CD4-positive, alpha-beta T cell treated with Interleukin-4 for 1 hour (primary cell): Measurements from ENCODE around the gene P2RY14.

ENCODE experiments used
- DNase-seq, 2 donors: peaks; one replicate each; pipeline ENCODE4 v3.0.0-alpha.2; 2020 to 2022

The P2RY14 gene

DNA sequence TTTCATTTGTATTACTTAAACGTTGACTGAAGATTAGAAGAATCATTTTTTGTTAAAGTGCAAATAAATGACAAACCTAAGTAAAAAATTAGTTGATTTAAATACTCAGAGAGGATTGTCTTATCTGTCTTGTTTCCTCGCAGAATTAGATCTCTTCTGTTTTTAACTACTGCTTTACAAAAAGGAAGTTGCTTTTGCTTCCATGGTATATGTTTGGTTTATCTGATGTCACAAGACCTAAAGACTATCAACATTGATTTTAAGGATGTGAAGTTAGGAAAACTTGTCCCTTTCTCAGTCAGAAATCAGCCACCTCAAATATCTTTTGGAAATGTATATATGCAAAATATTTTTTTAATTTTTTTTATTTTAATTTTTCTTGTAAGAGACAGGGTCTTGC, 104.0 kb downstream of the P2RY14 start:
- DNase-seq = no peak

DNA sequence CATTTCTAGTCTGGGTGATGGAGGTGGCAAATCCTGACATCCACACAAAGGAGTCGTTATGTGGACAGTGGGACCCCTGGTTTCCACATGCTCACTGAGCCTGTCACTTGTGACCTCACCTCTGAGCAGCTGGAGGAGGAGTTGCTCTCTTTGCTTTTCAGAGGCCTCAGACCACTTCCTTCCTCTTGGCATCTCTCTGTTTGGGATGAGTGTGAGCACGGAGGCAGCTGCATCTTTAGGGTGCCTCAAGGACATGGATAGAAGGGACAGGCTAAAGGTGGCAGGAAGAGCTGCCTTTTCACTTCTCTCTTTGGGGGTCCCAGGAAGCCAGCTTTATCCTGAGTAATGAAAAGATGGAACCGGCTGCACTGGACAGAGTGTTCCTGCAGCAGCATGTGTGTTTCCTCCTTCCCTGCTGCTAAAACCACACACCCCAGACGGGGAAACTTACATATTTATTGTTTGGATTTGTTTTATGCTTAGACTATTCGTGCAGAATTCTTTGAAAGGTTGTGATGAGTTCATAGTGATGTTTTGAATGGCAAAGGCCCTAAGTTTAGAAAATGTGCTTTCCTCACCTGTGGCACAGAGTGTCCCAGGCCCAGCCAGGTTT, 107.1 kb downstream of the P2RY14 start:
- DNase-seq = peak; percentile 40 to 50

DNA sequence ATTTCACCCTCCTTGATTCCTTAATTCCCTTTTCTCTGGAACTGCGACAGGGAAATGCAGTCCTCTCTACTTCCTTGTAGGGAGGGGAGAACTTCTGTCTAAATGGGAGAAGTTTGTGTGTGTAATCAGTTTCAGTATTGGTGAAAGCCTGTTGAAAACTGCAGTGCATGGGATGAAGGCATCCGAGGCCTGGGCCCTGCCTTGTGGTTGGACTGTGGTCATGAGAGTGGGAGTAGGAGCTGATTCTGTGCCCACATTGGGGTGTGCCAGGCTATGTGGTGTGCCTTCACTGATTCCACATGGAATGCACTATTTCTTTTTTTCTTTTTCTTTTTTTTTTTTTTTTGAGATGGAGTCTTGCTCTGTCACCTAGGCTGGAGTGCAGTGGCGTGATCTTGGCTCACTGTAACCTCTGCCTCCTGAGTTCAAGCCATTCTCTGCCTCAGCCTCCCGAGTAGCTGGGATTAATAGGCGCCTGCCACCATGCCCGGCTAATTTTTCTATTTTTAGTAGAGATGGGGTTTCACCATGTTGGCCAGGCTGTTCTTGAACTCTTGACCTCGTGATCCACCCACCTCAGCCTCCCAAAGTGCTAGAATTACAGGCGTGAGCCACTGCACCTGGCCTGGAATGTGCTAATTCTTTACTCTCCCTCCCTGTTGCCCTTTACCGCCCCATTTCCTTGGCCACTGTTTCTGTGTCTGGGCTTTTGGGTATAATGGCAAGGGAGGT, 108.2 kb downstream of the P2RY14 start:
- peak; percentile 39 to 49 for DNase-seq

DNA sequence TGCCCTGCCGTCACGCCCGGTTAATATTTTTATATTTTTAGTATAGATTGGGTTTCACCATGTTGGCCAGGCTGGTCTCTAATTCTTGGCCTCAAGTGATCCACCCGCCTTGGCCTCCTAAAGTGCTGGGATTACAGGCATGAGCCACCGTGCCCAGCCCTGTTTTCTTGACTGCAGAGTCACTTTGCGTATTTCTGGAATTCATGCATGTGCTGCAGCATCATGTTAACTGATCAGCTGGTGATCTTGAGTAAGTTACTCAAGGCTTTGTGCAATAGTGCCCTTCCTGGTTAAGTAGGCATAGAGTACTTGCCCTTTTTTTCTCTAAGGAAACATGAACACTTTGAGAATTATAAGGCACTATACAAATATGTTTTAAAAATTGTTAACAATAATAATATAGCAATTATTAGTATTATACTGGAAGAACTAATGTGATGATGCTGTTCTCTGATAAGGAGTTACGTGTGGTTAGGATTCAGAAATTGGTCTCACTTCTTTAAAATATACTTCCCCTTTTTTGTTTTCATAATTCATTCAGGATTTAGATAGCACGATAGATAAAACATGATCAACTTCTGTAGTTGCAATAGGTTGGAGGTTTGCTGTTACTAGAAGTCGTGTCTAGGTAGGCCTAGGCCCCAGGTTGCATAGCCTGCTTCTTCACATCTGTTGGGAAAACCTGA, 108.9 kb downstream of the P2RY14 start:
- peak in 1 of 2 donors; percentile 28 for DNase-seq

DNA sequence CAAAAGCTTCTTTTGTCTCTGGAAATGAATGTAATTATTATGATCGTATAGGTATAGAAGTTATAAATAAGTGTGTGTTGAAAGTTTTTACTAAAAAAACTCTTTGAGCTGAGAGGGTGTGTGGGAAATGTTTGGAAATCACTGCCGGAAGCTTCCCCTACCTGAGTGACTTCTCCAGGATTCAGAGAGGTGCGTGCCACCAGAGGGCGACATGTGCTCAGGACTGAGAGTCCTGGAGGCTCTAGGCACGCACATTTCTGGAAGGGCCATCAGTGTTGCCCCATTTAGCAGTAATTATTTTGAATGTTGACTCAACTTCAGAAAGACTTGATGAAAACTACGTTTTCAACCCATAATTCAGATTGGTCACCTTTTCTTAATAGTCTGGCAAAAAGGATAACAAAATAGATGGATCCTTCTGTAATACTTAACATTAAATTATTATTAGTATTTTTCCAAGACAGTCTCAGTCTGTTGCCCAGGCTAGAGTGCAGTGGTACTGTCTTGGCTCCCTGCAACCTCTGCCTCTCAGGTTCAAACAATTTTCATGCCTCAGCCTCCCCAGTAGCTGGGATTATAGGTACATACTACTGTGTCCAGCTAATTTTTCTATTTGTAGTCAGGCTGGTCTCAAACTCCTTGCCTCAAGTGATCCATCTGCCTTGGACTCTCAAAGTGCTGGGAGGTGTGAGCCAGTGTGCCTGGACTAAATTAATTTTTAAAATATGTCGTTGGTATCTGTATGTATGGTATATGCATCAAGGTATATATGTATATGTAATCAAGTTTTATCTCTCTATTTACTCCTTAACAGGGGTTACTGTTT, 109.9 kb downstream of the P2RY14 start:
- DNase-seq = peak; percentile 78 to 79

DNA sequence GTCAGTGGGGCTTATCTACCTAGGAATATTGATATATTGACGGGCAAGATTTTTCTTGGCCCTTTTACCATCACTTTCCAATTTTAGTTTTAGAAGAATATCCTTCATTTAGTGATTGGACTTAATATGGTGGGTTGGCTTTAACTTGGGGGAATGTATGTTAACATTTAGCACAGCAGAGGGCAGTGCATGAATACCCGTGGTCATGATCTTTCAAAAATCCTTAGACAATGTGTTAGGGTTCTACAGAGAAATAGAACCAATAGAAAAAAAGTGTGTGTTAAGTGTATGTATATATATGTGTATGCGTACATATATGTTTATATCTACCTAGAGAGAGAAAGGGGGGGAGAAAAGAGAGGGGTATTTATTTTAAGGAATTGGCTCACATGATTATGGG, 112.2 kb downstream of the P2RY14 start:
- DNase-seq = no peak

DNA sequence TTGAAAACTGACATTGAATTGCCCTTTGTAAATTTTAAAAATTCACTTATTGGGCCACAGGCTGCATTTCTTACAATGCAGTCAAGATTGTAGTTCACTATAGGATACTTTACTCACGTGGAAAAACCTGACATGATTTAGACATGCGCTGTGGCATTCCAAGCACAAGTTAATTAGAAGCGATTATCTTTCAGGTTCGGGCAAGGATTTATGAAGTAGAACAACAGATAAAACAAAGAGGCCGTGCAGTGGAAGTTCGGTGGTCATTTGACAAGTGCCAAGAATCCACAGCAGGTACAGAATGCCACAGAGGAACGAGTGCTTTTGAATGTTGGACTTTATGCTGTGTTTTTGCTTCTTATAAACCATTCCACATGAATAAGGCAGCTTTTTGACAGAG, 113.1 kb downstream of the P2RY14 start:
- DNase-seq = no peak
